GM12874 (cell line): ENCODE data around the gene TARP.

ENCODE experiments used
- TF ChIP-seq, protein P1 (sequence below): IDR thresholded peaks from 2 replicates; pipeline ENCODE4 v1.5.1; 2011; ENCODE audit warnings: low read depth, mild to moderate bottlenecking, control low read depth, low read length, moderate library complexity; ENCODE audit not compliant: insufficient read depth

TARP gene

DNA sequence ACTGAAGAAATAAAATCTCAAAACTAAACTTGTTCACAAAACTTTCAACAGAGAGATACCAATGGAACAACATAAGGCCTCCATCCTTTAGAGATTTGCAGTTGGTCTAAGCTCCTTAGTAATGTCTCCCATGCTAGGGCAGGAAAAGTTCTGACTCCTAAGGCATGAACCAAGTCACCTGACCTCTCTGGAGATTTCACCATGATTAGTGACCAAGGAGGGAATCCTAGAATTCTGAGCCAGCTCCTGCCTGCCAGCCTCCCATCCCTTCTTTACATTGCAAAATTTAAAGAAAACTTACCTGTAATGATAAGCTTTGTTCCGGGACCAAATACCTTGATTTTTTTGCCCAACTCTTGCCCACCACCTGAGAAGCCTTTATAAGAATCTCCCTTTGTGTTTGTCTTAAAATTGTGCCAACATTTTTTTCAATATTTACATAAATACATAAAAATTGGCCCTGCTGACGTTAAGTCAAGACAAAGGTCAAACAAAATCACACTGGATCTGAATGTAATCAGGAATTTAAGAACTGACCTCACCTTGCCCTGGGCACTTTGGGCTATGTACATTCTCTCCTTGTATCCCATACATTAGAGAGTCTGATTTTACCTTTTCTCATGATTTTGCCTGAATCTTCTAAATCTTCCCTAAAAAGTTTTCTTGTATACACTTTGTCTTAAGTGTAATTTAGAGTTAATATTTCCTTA is at the start of gene TARP:
Gene TARP, minus strand, starts transcription at position 351 of the 710 bp plus-strand sequence.
- TF ChIP-seq, protein P1, sequence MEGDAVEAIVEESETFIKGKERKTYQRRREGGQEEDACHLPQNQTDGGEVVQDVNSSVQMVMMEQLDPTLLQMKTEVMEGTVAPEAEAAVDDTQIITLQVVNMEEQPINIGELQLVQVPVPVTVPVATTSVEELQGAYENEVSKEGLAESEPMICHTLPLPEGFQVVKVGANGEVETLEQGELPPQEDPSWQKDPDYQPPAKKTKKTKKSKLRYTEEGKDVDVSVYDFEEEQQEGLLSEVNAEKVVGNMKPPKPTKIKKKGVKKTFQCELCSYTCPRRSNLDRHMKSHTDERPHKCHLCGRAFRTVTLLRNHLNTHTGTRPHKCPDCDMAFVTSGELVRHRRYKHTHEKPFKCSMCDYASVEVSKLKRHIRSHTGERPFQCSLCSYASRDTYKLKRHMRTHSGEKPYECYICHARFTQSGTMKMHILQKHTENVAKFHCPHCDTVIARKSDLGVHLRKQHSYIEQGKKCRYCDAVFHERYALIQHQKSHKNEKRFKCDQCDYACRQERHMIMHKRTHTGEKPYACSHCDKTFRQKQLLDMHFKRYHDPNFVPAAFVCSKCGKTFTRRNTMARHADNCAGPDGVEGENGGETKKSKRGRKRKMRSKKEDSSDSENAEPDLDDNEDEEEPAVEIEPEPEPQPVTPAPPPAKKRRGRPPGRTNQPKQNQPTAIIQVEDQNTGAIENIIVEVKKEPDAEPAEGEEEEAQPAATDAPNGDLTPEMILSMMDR: no peak

DNA sequence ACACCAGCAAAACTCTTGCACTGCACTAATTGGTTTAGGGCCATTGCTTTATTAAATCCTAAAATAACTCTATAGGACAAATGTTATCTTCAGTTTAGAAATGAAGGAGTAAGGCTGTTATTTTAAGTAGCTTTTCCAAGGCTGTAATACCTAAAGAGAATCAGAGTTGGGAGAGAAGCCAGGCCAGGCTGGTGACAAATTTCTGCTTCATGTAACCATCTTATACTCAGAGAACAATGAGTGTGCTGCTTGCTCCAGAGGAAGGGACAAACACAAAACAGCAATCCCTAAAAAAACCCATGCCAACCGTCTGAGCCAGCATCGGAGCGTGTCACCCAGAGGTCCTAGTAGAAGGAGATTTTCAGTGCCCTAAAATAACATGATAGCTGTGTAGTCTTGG is 49.7 kb upstream of the TARP start:
- TF ChIP-seq, protein P1: no peak

DNA sequence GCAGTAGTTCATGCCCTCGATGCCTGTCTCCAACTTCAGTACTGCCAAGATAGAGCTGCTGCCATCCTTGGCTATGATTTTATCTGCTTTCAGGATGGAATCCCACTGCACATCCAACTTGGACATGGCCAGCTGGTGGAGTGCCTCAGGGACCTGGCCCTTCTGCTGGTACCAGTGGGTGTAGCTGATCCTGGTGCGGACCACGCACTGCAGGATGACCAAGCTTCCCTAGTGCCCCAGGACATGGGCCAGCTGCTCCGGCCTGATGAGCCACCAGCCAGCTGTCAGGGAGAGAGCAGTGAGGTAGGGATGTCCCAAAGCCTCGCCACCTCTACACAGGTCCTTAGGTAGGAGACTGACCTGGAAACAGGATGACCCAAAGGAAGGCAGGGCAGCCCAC is 49.0 kb upstream of the TARP start:
- TF ChIP-seq, protein P1: no peak

DNA sequence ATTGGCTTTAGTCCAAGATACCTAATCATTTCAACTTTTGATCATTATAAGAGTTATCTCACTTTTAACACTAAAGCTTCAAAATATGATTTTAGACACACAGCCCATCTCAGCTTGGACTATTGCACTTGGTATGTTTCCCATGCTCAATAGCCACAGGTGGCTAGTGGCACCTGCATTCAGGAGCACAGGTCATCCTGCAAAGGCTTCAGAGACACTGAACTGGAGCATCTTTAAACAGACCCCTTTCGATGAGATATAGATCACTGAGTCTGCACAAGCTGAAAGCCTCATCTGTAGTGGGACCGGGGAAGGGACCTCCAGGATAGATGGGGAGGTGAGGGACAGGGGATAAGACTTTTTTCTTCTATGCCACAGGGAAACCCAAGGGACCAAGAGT is 48.5 kb upstream of the TARP start:
- TF ChIP-seq, protein P1: no peak

DNA sequence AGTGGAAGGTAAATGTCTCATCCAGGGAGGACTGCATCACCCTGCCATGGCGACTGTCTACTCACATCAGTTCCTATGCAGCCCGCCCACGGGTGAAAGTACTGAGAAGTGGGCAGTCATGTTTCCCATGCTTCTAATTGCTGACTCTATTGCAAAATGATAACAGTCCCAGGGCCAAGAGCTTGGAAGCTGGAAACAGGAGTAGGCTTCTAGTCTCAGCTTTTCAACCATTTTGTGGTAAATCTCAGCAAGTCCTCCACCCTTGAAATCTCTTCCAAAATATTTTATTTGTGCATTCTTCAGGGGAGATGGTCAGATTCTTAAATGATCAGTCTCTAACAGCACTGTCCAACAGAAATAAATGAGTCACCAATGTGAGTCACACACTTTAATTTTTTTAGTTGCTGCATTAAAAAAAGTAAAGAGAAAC is 48.1 kb upstream of the TARP start:
- TF ChIP-seq, protein P1: no peak

DNA sequence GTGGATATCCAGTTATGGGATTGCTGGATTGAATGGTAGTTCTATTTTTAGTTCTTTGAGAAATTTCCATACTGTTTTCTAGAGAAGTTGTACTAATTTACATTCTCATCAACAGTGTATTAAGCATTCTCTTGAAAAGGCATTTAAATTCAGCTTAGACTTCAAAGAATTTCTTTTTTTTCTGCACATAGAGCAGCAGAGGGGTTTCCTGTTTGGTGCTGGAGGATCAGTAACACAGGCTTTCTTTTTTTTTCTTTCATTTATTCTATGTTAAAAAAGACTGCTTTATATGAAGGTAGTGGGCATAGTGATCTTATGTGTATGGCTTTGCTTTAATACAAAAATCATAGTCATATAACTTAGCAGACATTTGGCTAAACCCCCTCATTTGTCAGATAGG is 47.6 kb upstream of the TARP start:
- TF ChIP-seq, protein P1: no peak

DNA sequence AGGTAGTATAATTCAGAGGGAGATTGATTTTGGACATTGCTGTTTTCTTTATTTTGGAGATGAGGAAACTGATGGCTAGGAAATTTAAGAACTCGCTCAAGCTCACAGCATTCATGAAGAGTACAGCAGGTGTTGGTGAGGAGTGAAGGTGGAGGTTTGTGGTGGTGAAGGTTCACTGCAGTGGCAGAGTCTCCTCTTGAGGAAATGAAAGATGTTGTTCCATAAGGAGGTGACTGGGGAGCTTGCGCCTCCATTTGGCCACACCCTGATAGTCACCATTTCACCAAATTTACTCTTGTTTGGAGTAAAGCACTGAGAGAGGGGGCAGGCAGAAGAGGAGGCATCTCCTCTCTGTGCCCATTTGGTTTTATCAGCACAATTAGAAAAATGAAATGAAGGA is 46.4 kb upstream of the TARP start:
- TF ChIP-seq, protein P1: no peak
